ENCODE results near the gene PTPRG. TPM values are rescaled to one million over a fixed set of nuclear protein-coding genes. Genes with fewer than 3 reads are reported as not detected.

PTPRG gene
- total and polyA plus RNA-seq, 10 of the 15 experiments (the other 5 are each of a cell fraction or from before 2014, with no cell fraction given) = 0.29 to 20.7 (median 1.4) TPM

DNA sequence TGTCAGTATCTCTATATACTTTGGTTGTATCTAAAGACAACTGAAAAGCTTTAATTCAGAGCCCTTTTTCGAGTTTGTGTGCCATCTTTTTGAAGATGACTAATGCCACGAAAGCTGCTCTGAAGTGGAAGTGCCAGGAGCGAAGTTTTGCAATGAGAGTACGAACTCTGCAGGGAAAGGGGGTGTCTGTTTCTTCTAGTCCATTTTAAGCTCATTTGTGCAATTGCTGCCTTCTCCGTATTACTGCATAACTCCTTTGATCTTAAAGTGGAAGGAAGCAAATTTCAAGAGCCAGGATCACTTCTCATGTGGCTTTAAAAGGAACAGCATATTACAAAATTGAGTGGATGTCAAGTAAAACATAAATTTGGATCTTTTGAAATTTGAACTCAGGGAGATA, 566.7 kb downstream of the PTPRG start:
- DNase-seq (ENCODE audit: low read depth, low spot score) (no peak), ATAC-seq (no peak; the same call in 2 of the 3 replicates), FAIRE-seq (no peak)
- POLR2A ChIA-PET = interaction anchor here (0.6 to 0.9 kb wide), 2 partner anchors 15 to 36 kb away, joined by 3 read pairs; no protein-coding TSS in a partner anchor
- SMC1A ChIA-PET (ENCODE audit: uncharacterized antibody, unreplicated experiment) = interaction anchor here (0.7 to 2.2 kb wide), 16 partner anchors 9 to 508 kb away, joined by 3 to 13 read pairs (median 4); no protein-coding TSS in a partner anchor
- H3K79me2 ChIP-seq (ENCODE audit: control insufficient read depth, insufficient read depth, low read length) = no peaks in the 10 kb centered on the region
- H3K4me3 ChIP-seq = no peak overlapping the region
- no peak overlapping the region for H3K9ac ChIP-seq (ENCODE audit: control insufficient read depth, insufficient read depth, low read length)
- 16% methylated on average over 5 of the region's 5 CpGs for WGBS (ENCODE audit: insufficient coverage, insufficient replicate concordance, low lambda C conversion rate, missing lambda C conversion rate)
- H4K20me1 ChIP-seq (ENCODE audit: control insufficient read depth, insufficient read depth) = no peaks in the 10 kb centered on the region
- no peaks in the 10 kb centered on the region for H3K9me3 ChIP-seq (replicated peaks; ENCODE audit: control insufficient read depth, insufficient read depth, low read length)
- intact Hi-C loops (cut with micrococcal nuclease; ENCODE audit: unreplicated experiment) = no loop called here
- CTCF ChIA-PET = interaction anchor here (0.6 to 3.7 kb wide), 11 partner anchors 9 to 564 kb away, joined by 3 to 16 read pairs (median 4); no protein-coding TSS in a partner anchor
- RAD21 ChIA-PET (ENCODE audit: unreplicated experiment) = interaction anchor here (0.8 to 1.9 kb wide), 5 partner anchors 24 to 571 kb away, joined by 3 to 4 read pairs (median 4); no protein-coding TSS in a partner anchor
- H3K4me2 ChIP-seq (ENCODE audit: control insufficient read depth, insufficient read depth) = no peak overlapping the region
- no peaks in the 10 kb centered on the region; a peak in 1 of 4 replicates for H3K27me3 ChIP-seq (replicated peaks in 1 of 2; ENCODE audit: control insufficient read depth in 2 of 2, insufficient read depth in 2 of 2, low read length in 1 of 2)
- H2AFZ ChIP-seq (ENCODE audit: control insufficient read depth, low read depth, low read length) = no peak overlapping the region
- no peaks in the 10 kb centered on the region for H3K4me1 ChIP-seq (ENCODE audit: control insufficient read depth, insufficient read depth, low read length)
- in situ Hi-C loops (cut with MboI) = no loop called here
- BruUV-seq (replicated peaks) = no TSS peak
- H3K27ac ChIP-seq (ENCODE audit: control insufficient read depth, insufficient read depth) = no peak overlapping the region
- no peaks in the 10 kb centered on the region for H3K36me3 ChIP-seq (ENCODE audit: control insufficient read depth in 2 of 2, insufficient read depth in 2 of 2, low read length in 1 of 2)
- TF ChIP-seq SIX5 (IDR thresholded peaks at IDR 0.05; ENCODE audit: low read depth, low read length, severe bottlenecking) (no peak), IRF4 (IDR thresholded peaks at IDR 0.05; ENCODE audit: low read depth, low read length) (no peak), MEF2A (IDR thresholded peaks at IDR 0.05; ENCODE audit: insufficient read depth, low read depth, low read length) (no peak), TAF1 (IDR thresholded peaks at IDR 0.05; ENCODE audit: borderline replicate concordance, low read depth, low read length) (no peak), SIN3A (IDR thresholded peaks at IDR 0.05; ENCODE audit: low read depth, low read length) (no peak), PAX5 (IDR thresholded peaks at IDR 0.05; ENCODE audit: borderline replicate concordance, low read depth, low read length) (no peak), EED (IDR thresholded peaks at IDR 0.05; ENCODE audit: low read depth) (no peak), JUND (IDR thresholded peaks at IDR 0.05; ENCODE audit: low read depth, low read length) (no peak), KLF5 (IDR thresholded peaks at IDR 0.05; ENCODE audit: partially characterized antibody) (no peak), NR2F1 (conservative IDR thresholded peaks at IDR 0.05) (no peak), STAT1 (conservative IDR thresholded peaks at IDR 0.05) (no peak), ASH2L (IDR thresholded peaks at IDR 0.05; ENCODE audit: borderline replicate concordance, low read depth) (no peak)
- TF ChIP-seq, protein P1, sequence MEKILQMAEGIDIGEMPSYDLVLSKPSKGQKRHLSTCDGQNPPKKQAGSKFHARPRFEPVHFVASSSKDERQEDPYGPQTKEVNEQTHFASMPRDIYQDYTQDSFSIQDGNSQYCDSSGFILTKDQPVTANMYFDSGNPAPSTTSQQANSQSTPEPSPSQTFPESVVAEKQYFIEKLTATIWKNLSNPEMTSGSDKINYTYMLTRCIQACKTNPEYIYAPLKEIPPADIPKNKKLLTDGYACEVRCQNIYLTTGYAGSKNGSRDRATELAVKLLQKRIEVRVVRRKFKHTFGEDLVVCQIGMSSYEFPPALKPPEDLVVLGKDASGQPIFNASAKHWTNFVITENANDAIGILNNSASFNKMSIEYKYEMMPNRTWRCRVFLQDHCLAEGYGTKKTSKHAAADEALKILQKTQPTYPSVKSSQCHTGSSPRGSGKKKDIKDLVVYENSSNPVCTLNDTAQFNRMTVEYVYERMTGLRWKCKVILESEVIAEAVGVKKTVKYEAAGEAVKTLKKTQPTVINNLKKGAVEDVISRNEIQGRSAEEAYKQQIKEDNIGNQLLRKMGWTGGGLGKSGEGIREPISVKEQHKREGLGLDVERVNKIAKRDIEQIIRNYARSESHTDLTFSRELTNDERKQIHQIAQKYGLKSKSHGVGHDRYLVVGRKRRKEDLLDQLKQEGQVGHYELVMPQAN (conservative IDR thresholded peaks at IDR 0.05) = no peak
- TF ChIP-seq, protein P2, sequence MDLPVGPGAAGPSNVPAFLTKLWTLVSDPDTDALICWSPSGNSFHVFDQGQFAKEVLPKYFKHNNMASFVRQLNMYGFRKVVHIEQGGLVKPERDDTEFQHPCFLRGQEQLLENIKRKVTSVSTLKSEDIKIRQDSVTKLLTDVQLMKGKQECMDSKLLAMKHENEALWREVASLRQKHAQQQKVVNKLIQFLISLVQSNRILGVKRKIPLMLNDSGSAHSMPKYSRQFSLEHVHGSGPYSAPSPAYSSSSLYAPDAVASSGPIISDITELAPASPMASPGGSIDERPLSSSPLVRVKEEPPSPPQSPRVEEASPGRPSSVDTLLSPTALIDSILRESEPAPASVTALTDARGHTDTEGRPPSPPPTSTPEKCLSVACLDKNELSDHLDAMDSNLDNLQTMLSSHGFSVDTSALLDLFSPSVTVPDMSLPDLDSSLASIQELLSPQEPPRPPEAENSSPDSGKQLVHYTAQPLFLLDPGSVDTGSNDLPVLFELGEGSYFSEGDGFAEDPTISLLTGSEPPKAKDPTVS (IDR thresholded peaks at IDR 0.05; ENCODE audit: low read depth, low read length) = no peak
- TF ChIP-seq, protein P3, sequence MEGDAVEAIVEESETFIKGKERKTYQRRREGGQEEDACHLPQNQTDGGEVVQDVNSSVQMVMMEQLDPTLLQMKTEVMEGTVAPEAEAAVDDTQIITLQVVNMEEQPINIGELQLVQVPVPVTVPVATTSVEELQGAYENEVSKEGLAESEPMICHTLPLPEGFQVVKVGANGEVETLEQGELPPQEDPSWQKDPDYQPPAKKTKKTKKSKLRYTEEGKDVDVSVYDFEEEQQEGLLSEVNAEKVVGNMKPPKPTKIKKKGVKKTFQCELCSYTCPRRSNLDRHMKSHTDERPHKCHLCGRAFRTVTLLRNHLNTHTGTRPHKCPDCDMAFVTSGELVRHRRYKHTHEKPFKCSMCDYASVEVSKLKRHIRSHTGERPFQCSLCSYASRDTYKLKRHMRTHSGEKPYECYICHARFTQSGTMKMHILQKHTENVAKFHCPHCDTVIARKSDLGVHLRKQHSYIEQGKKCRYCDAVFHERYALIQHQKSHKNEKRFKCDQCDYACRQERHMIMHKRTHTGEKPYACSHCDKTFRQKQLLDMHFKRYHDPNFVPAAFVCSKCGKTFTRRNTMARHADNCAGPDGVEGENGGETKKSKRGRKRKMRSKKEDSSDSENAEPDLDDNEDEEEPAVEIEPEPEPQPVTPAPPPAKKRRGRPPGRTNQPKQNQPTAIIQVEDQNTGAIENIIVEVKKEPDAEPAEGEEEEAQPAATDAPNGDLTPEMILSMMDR (IDR thresholded peaks at IDR 0.05 in 2 of 3, conservative IDR thresholded peaks at IDR 0.05 in 1 of 3; ENCODE audit: control insufficient read depth in 2 of 3, extremely low read depth in 1 of 3, insufficient read depth in 1 of 3, low read depth in 3 of 3, low read length in 3 of 3) = no peak
- TF ChIP-seq, protein P4, sequence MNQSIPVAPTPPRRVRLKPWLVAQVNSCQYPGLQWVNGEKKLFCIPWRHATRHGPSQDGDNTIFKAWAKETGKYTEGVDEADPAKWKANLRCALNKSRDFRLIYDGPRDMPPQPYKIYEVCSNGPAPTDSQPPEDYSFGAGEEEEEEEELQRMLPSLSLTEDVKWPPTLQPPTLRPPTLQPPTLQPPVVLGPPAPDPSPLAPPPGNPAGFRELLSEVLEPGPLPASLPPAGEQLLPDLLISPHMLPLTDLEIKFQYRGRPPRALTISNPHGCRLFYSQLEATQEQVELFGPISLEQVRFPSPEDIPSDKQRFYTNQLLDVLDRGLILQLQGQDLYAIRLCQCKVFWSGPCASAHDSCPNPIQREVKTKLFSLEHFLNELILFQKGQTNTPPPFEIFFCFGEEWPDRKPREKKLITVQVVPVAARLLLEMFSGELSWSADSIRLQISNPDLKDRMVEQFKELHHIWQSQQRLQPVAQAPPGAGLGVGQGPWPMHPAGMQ (IDR thresholded peaks at IDR 0.05; ENCODE audit: borderline replicate concordance) = no peak
- TF ChIP-seq, protein P5, sequence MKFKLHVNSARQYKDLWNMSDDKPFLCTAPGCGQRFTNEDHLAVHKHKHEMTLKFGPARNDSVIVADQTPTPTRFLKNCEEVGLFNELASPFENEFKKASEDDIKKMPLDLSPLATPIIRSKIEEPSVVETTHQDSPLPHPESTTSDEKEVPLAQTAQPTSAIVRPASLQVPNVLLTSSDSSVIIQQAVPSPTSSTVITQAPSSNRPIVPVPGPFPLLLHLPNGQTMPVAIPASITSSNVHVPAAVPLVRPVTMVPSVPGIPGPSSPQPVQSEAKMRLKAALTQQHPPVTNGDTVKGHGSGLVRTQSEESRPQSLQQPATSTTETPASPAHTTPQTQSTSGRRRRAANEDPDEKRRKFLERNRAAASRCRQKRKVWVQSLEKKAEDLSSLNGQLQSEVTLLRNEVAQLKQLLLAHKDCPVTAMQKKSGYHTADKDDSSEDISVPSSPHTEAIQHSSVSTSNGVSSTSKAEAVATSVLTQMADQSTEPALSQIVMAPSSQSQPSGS (IDR thresholded peaks at IDR 0.05; ENCODE audit: low read length) = no peak
